NCI-H524 treated with DMSO at 0.1 percent for 48 hours (cell line): Measurements from ENCODE around the gene CHKB.
"Not testable (repeated sequence)": the region's sequence is repeated elsewhere in the genome, so short reads cannot be mapped to it uniquely, and the experiment has no call there.

Experiments used
- DNase-seq: peaks from one replicate; lab custom pipeline; 2025; lab: John Stamatoyannopoulos, UW

The CHKB gene

GRCh38 chr22:50612528-50613221 is 30.0 kb upstream of the CHKB start:
- no peak for DNase-seq

DNA sequence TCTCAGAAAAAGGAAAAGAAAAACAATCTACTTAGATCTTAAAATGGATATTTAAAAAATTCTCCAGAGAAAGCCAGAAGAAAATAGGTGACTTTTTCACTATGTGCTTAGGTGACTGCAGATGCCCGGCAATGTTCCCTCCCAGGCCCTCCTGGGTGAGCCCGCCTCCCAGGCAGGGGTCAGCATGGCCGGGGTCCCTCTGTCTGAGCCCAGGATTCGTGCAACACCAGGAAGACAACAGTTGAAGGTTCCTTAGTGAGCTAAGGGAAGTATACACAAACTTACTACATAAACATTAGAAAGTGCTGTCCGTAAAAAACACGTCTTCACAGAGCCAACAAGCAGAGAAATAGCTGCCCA is 29.5 kb upstream of the CHKB start:
- DNase-seq, result no peak

DNA sequence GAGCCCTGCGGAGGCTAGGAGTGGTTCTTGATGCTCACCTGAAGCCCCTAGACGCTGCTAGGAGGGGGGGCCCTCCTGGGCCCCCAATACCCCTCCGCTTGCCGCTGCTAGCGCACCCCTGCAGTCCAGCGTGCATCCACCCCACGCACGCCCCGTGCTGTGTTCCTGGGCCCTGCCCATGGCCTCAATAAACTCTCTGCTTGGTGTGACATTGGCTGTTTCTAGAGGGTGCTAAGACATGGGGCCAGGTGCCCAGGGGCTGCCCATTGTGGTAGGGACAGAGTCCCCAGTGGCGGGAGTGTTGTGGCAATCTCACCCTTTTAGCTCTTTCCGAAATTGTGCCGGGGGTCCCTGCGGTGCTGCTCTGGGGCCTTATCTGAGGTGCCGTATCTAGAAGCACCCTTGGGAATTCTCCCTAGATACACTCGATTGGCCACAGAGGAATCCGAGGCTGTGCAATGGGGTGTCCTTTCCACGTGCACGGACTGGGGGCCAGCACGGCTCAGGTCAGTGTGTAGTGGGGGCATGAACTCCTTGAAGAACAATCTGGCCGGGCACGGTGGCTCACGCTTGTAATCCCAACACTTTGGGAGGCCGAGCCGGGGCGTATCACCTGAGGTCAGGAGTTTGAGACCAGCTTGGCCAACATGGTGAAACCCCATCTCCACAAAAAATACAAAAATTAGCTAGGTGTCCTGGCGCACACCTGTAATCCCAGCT is 28.9 kb upstream of the CHKB start:
- DNase-seq, result no peak

GRCh38 chr22:50610581-50610980 is 27.9 kb upstream of the CHKB start:
- DNase-seq, result no peak

DNA sequence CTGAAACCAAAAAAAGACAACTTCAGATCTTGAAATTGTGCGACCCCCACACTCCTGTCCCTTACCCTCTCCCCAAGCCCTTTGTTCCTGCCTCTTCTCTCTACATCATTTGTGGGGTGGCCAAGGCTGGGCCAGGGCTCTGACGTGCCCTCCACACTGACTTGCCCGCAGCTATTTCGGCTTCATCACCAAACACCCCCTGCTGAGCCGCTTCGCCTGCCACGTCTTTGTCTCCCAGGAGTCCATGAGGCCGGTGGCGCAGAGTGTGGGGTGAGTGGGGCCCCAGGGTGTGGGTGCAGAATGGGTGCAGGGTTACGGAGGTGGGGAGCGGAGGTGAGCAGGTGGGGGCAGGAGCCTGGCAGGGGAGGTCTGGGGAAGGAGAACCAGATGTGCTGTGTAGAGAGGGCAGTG is 27.4 kb upstream of the CHKB start:
- DNase-seq, result no peak

GRCh38 chr22:50609599-50609998 is 26.9 kb upstream of the CHKB start:
- DNase-seq, result no peak

DNA sequence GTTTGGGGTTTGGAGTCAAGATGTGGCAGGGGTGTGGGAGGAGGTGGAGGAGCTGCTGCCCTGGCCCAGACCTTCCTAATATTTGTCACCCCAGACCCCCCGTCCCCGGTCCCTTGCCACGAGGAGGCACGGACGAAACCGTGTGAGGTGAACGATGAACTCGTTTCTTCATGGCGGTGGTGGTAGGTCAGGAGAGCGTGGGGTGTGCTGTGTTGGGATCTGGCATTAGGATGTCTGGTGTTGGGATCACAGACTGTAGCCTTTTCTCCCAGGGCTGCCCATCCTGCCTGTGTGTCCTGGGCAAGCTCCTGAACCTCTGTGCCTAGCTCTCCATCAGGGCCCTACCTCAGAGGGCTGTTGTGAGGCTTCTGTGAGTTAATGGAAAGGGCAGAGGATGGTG is 26.3 kb upstream of the CHKB start:
- no peak for DNase-seq

- not testable (repeated sequence) for DNase-seq
These were observed 25.6 kb upstream of the CHKB start for GRCh38 chr22:50608058-50608840.

DNA sequence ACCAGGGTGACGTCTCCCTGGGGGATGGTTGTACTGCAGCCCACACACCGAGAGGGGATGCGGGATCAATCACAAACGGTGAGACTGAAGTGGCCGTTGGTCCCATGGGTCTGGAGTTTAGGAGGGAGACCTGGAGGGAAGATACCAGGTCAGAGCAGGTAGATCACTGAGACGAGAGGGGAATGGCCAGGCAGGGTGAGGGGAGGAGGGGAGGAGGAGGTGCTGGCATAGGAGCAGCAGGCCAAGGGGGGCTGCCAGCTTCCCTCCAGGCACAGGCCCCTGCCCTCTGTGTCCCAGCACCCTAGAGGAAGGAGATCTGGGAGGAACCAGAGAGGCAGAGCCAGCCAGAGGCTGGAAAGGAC is 25.0 kb upstream of the CHKB start:
- no peak for DNase-seq

DNA sequence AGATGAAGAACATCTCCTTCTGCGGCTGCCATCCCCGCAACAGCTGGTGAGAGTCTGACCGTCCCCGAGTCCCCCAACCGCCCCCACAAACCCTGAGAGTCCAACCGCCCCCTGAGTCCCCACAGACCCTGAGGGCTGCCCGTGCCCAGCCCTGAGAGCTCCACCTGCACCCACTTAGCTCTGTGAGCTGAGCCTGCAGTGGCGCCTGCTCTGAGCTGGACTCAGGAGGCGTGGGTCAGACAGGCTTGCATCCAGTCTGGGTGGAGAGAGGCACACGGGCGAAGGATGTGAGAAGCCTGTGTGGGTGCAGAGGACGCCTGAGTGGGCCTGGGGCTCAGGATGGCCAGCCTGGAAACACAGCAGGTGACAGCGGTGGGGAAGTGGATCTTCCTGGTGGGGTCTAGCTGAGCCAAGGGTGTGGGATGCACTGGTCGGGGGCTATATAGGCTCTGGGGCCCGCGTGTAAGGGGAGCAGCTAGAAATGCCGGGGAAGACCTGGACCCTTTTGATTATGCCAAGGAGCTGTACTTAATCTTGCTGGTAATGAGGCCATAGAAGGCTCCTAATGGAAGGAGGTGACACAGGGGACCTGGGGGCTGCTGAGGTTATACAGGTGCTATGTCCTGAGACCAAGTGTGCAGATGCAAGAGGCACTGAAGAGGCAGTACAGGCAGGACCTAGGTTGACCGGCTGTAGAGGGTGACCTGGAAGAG is 24.5 kb upstream of the CHKB start:
- DNase-seq, result no peak

- no peak for DNase-seq
These were observed 23.7 kb upstream of the CHKB start for GRCh38 chr22:50606165-50606945.

DNA sequence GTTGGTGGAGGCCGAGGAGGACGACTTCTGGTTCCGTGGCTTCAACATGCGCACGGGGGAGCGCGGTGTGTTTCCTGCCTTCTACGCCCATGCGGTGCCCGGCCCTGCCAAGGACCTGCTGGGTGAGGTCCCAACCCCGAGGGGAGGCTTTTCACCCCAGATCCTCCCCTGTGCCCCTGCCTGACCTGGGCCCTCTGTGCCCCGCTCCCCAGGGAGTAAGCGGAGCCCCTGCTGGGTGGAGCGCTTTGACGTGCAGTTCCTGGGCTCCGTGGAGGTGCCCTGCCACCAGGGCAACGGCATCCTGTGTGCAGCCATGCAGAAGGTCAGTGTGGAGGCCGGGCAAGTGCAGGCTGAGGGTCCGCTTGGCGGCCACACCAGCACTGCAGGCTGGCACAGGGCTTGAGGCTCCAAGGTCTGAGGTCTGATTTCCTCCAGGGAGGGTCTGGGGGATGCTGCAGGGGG is 23.0 kb upstream of the CHKB start:
- no peak for DNase-seq

DNA sequence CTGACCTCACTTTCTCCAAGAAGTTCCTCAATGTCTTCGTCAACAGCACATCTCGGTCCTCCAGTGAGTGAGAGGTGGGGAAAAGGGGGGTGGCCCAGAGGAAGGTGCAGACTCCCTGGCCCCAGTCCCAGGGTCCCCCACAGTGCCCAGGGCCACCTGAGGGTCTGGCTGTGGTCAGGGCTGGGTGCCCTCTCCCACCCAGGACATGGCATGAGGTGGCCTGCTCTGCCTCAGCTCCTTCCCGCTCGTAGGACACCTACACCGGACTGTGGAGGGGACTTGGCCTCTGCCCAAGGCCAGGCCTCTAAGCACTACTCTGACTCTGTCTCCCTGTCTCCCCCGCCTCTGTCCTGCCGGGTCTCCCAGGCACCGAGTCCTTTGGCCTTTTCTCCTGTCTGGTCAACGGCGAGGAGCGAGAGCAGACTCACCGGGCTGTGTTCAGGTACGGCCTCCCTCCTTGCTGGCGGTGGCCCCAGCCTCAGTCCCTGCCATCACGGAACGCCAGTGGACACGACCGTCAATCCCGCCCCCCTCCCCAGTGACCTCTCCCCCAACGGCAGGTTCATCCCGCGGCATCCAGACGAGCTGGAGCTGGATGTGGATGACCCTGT is 22.5 kb upstream of the CHKB start:
- DNase-seq, result no peak

DNA sequence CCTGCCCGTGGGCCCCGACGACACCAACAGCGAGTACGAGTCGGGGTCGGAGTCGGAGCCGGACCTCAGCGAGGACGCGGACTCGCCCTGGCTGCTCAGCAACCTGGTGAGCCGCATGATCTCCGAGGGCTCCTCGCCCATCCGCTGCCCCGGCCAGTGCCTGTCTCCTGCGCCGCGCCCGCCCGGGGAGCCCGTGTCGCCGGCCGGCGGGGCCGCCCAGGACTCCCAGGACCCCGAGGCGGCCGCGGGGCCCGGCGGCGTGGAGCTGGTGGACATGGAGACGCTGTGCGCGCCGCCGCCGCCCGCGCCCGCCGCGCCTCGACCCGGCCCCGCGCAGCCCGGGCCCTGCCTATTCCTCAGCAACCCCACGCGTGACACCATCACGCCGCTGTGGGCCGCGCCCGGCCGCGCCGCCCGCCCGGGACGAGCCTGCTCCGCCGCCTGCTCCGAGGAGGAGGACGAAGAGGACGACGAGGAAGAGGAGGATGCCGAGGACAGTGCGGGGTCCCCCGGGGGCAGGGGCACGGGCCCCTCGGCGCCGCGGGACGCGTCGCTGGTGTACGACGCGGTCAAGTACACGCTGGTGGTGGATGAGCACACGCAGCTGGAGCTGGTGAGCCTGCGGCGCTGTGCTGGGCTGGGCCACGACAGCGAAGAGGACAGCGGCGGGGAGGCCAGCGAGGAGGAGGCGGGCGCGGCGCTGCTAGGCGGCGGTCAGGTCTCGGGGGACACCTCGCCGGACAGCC is 21.8 kb upstream of the CHKB start:
- DNase-seq, result no peak

GRCh38 chr22:50603511-50604255 is 21.0 kb upstream of the CHKB start:
- DNase-seq, result no peak

DNA sequence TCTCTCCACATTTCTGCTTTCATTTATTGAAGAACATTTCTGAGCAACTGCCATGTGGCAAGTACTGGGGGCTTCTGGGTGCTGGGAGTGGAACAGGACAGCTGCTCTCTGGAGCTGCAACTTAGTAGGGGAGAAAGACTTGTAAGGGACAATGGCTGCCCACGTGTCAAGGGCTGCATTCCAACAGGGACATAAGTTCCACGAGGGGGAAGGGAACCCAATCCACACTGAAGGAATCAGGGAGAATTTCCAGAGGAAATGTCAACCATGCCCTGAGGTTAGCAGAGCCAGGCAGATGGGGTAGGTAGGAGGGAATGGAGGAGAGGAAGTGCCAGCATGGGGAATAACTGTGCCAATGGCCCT is 19.7 kb upstream of the CHKB start:
- no peak for DNase-seq

GRCh38 chr22:50601669-50602337 is 19.2 kb upstream of the CHKB start:
- DNase-seq, result no peak

DNA sequence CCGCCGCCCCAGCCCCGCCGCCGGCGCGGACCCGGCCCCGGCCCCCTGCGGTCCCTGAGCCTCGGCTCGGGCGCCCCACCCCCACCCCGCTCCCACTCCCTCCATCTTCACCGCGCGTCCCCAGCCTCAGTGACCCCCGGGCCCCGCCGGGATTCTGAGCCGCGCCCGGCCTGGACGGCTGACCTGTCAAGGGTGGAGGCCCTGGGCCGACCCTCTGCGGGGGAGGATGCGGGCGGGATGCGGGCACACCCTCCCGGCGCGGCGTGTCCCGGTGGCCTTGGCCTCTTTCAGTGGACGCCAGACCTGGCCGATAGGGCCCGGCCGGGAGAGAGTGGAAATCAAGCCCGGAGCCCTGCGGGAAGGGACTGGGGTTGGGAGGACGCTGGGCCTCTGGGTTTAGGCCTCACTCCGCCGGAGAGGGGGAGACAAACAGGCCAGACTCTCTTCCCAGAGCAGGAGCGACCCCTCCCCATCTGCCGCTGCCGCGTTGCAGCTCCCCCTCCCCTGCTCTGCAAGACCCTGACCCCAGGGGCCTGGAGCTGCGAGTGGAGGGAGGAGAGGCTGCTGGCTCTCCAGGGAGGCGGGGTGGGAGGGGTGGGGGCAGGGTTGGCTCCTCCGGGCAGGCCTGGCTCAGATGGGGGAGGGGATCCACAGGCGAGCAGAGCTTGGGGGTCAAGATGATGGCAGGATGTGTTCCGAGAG is 18.5 kb upstream of the CHKB start:
- no peak for DNase-seq

DNA sequence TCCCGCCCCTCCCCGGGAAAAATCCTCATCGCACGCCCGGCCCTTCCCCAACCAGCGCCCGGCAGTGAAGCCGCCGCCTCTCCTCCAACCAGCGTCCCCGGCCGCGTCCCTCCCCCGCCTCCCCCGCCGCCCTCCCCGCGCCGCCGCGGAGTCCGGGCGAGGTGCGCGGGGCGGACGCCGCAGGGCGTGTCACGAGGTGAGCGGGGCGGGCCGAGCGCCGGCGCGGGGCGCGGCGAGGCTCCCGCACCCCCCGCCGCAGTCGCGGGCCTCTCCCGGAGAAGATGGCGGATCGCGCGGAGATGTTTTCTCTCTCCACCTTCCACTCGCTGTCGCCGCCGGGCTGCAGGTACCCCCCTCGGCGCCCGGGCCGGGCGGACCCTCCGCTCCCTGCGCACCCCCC is 17.9 kb upstream of the CHKB start, which contains the start of gene MAPK8IP2:
Gene MAPK8IP2 (plus strand): TSS at position 256 of the 400 bp plus-strand sequence. CDS start 26 bp downstream, at position 282.
- no peak for DNase-seq
